HG02885 (cell line): ENCODE data around the gene ARPP21.

Source experiments
- ATAC-seq: cut with Tn5 transposase; IDR thresholded peaks from one replicate; pipeline ENCODE4 v1.9.1; 2021; ENCODE audit warnings: mild to moderate bottlenecking; ENCODE audit not compliant: unreplicated experiment, poor library complexity

The ARPP21 gene

GRCh38 chr3:35723480-35724097 lies 84.3 kb downstream of the ARPP21 start:
- ATAC-seq, result no peak

- ATAC-seq, result no peak
Observed at GRCh38 chr3:35724106-35724505, 84.8 kb downstream of the ARPP21 start.

- ATAC-seq, result no peak
Observed at GRCh38 chr3:35727179-35727578, 87.9 kb downstream of the ARPP21 start.

GRCh38 chr3:35733341-35733740 lies 94.0 kb downstream of the ARPP21 start:
- no peak for ATAC-seq

GRCh38 chr3:35733864-35734263 lies 94.5 kb downstream of the ARPP21 start:
- ATAC-seq, result no peak

- no peak for ATAC-seq
Observed at GRCh38 chr3:35737080-35737479, 97.8 kb downstream of the ARPP21 start.

- ATAC-seq, result no peak
Observed at GRCh38 chr3:35737527-35737926, 98.2 kb downstream of the ARPP21 start.

GRCh38 chr3:35737934-35738706 lies 98.8 kb downstream of the ARPP21 start:
- no peak for ATAC-seq

GRCh38 chr3:35739181-35739809 lies 100.0 kb downstream of the ARPP21 start:
- no peak for ATAC-seq

GRCh38 chr3:35739964-35740527 lies 100.7 kb downstream of the ARPP21 start:
- no peak for ATAC-seq

GRCh38 chr3:35743218-35743617 lies 103.9 kb downstream of the ARPP21 start:
- ATAC-seq, result no peak

- no peak for ATAC-seq
Observed at GRCh38 chr3:35744419-35744818, 105.1 kb downstream of the ARPP21 start.

- no peak for ATAC-seq
Observed at GRCh38 chr3:35745351-35745750, 106.0 kb downstream of the ARPP21 start.

GRCh38 chr3:35745802-35746484 lies 106.6 kb downstream of the ARPP21 start:
- ATAC-seq, result no peak

GRCh38 chr3:35746492-35746891 lies 107.2 kb downstream of the ARPP21 start:
- ATAC-seq, result no peak

- no peak for ATAC-seq
Observed at GRCh38 chr3:35748144-35748543, 108.8 kb downstream of the ARPP21 start.

GRCh38 chr3:35751207-35751606 lies 111.9 kb downstream of the ARPP21 start:
- ATAC-seq, result no peak

GRCh38 chr3:35757991-35758757 lies 118.8 kb downstream of the ARPP21 start:
- ATAC-seq, result no peak

GRCh38 chr3:35760146-35760545 lies 120.8 kb downstream of the ARPP21 start:
- no peak for ATAC-seq

GRCh38 chr3:35761311-35761710 lies 122.0 kb downstream of the ARPP21 start:
- ATAC-seq, result no peak
